Esophagus muscularis mucosa (tissue), 4 donors: ENCODE results near the gene PNMA6E.
A peak's percentile ranks its signal among the peaks of the same experiment; 100 is the strongest.

ENCODE experiments used
- CTCF ChIP-seq, 3 experiments: fragments of 200-600 bp in 2 of 3; fragments of 450-650 bp in 1 of 3; sonication (generic) in 2 of 3; IDR thresholded peaks; one replicate each; pipeline ENCODE4 v1.5.1; 2017 to 2019; ENCODE audit warnings: antibody characterized with exemption in 3 of 3, mild to moderate bottlenecking in 2 of 3, moderate library complexity in 1 of 3
- EP300 ChIP-seq: sonication (generic); formaldehyde crosslinking; IDR thresholded peaks from one replicate; pipeline ENCODE4 v1.6.1; 2017; ENCODE audit warnings: antibody characterized with exemption
- POLR2AphosphoS5 ChIP-seq, 2 donors: sonication (generic); formaldehyde crosslinking; IDR thresholded peaks; one replicate each; pipeline ENCODE4 v1.6.1; 2017; ENCODE audit warnings: antibody characterized with exemption in 2 of 2

- TF ChIP-seq CTCF (IDR thresholded peaks at IDR 0.05) = no peak
- TF ChIP-seq EP300 = no peak
- peak in 1 of 2 donors; percentile 53 for TF ChIP-seq POLR2AphosphoS5 (IDR thresholded peaks at IDR 0.05)
Observed at GRCh38 chrX:153414856-153415510, 13.8 kb upstream of the PNMA6E start.
